HG03439 (cell line): ENCODE results near the gene GBA2.

Source experiments
- ATAC-seq: cut with Tn5 transposase; IDR thresholded peaks from one replicate; pipeline ENCODE4 v1.9.1; 2021; ENCODE audit warnings: mild to moderate bottlenecking, moderate library complexity; ENCODE audit not compliant: unreplicated experiment

Gene GBA2

DNA sequence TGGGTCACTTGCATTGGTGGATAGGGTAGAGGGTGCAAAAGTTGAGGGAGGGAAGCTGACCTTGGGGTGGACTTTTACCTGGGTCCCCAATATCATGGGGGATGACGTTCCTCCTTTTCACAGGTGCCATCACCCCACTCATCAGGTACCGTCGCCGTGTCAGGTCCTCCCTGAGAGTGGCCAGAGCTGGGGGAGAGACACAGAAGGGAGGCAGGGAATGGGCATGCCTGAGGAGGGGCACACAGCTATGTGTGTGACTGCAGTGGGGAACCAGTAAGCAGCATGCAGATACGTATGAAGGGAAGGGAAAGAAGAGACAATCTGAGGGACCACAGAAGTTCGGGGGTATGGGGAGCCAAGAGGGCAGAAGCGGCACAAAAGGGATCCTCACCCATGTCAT is 10.1 kb downstream of the GBA2 start:
- ATAC-seq = no peak

DNA sequence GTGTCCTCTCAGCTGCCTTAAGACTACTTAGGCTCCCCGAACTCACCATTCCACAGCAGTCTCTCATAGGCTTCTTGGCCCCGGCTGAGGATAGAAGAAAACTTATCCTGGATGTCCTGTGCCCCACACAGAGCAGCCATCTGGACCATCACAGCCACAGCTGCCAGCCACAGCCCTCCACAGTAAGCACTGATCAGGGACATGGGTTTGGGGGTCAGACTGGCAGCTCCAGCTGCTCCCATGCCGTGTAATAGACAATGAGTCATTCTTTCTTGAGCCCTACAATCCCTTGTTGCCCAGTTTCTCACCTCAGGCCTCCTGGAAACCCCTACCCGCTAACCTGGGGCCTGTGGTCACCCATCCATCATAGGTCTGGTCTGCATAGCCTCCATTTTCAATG is 10.8 kb downstream of the GBA2 start:
- ATAC-seq = no peak

DNA sequence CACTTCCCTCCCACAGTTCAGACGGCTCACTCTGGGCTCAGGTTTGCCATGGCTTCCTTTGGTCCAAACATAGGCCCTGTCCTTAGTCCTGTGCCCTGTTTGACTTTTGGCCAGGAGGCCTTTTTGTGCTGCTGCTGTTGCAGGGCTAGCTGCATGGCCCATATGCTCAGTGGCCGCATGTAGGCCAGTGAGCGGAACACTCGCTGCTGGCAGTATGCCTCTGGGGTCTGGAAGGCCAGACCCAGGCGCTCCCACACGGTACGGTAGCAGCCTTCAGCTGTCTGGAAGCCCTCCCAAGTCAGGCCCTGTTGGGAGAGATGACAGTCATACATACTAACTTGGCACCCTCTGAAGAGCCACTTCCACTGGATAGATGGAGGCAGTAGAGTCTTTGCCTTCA is 11.9 kb downstream of the GBA2 start:
- ATAC-seq = no peak

DNA sequence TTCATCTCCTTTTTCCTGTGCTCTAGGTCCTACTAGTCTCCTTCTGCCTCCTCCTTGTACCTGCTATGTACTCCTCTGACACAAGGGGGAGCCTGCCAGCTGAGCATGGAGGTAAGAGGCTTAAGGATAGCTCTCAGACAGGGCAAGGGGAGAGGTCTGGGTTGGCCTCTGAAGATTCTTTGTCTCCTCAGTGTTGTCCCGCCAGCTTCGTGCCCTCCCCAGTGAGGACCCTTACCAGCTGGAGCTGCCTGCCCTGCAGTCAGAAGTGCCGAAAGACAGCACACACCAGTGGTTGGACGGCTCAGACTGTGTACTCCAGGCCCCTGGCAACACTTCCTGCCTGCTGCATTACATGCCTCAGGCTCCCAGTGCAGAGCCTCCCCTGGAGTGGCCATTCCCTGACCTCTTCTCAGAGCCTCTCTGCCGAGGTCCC is 12.8 kb downstream of the GBA2 start:
- ATAC-seq = no peak

DNA sequence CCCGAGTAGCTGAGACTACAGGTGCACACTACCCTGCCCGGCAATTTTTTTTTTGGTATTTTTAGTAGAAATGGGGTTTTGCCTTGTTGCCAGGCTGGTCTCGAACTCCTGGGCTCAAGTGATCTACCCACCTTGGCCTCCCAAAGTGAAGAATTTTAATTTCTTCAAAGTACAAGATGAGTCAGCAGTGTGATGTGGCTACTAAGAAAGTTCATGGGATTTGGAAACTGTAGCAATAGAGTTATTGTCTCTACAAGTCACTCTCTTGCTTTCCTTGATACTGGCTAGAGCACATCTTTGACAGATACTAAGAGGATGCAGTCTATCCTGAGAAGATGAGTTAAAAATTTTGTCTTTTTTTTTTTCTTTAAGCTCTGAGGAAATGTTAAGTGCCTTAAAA is 14.9 kb downstream of the GBA2 start:
- ATAC-seq = no peak

DNA sequence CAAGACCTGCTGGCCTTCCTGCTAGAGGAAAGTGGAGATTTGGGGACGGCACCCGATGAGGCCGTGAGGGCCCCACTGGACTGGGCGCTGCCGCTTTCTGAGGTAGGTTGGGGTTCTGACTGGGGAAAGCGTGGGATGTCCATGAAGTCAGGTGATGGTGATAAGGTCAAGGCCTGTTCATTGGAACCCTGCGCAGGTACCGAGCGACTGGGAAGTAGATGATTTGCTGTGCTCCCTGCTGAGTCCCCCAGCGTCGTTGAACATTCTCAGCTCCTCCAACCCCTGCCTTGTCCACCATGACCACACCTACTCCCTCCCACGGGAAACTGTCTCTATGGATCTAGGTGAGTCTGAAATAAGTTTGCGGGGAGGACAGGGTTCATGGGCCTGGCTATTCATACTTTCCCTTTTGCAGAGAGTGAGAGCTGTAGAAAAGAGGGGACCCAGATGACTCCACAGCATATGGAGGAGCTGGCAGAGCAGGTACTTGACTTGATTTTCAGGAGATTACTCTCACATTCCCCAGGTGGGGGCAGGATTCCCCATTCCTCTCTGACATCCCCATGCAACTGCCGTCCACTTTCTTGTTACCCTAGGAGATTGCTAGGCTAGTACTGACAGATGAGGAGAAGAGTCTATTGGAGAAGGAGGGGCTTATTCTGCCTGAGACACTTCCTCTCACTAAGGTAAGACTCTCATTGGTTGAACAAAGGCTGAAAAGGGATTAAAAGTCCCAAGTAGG is 16.1 kb downstream of the GBA2 start:
- ATAC-seq = peak; percentile 9

DNA sequence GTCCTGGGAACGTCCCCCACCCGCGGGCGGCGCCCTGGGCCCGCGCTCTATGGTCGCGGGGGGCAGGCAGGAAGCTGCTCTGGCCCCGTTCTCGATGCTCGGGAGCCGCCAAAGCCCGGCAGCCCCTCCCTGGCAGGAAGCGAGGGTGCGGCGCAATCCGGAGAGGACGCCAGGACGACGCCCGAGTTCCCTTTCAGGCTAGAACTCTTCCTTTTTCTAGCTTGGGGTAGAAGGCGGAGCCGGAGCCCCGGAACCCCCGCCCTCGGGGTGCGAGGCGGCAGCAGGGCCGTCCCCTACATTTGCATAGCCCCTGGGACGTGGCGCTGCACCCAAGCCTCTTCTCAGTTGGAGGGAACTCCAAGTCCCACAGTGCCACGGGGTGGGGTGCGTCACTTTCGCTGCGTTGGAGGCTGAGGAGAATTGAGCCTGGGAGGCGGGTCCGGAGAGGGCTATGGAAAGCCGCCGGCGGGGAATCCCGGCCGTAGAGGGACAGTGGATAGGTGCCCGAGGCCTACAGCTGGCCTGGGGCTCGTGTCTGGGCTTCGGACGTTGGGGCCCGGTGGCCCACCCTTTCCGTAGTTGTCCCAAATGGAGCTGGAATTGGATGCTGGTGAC is 16.7 kb downstream of the GBA2 start, which contains the start of the genes CREB3 and TLN1:
TSS of gene CREB3 (plus strand) at position 482 of the 615 bp plus-strand sequence. CDS start at position 589, 107 bp downstream.
TSS of gene TLN1 (minus strand) at position 11 of the 615 bp plus-strand sequence. CDS start 6,501 bp downstream, outside the sequence.
- ATAC-seq = peak; percentile 84

DNA sequence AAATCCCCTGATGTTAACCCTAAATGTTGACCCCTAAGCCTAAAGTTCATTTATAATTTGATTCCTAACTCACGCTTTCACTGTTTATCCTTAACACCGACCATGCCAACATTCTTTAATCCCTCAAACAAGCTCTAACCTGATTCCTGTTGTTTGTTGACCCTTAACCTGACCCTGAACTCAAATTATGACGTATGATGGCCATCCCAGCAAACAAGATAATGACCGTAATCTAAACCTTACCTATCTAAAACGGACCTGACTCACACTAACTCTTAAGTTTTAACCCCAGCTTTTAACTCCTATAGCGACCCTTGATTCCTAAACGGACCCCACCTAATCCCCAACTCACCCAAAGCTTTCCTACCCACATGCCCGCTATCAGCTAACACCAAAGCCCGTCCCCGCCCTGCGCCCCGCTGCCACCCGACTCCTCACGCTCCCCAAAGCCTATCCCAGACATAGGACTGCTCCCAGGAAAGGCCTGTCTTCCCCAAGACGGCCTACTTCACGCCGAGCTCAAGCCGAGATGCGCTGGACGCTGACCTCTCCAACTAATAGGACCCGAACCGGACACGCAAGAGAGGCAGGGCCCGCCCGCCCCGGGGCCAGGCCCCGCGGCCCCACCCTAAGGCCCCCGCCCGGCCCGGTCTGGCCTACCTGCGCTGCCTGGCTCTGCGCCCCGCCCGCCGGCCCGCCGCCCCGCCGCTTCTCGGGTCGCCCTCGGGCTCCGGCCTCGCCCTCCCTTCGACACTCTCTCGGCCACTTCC is 17.4 kb downstream of the GBA2 start:
- no peak for ATAC-seq

DNA sequence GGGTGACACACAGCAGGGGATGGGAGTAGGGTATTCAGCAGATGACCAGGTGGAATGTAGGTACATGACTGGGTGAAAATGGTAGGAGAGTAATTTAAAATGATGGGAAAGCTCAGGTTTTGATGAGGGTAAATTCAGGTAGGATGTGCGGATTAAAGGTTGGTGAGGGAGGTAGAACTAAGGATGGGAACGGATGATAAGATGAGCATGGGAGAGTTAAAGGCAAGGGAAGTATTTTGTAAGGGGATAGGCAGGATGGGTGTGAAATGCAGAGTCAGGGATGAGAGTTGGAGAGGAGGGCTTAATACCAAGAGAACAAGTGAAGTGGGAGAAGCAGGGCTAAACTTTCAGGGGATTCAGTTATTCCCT is 18.6 kb downstream of the GBA2 start:
- ATAC-seq = no peak

DNA sequence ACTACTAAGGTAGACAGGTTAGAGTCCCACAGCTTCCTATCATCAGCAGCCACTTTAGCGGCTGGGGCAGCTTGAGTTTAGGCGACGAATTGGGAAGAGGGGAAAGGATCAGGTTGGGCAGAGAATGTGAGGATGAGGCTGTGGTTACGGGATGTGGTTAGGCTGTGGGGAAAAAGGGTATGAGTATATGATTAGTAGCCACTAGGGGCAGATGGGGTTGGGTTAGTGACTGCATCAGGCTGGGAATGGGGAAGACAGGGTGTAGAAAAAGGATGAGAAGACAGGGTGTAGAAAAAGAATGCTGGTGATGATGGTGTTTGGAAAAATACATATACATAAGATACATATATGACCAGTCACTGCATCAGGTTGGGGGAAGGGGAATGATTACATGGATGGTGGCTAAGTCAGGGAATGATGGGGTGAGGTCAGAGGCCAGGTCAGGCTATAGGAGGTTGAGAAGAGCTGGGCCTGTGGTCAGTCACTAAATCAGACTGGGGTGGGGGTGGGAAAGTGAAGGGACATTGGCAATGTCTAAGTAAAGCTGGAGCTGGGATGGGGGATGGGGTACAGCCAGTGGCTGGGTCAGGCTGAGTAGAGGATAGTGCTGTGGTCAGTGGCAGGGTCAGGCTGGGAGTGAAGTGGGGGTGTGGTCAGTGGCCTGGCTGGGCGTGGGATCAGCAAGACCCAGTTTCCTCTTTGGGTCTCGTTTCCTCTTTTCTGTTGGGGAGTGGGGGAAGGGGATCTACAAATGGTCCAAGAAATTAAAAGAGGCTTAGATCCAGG is 19.1 kb downstream of the GBA2 start:
- ATAC-seq = no peak

DNA sequence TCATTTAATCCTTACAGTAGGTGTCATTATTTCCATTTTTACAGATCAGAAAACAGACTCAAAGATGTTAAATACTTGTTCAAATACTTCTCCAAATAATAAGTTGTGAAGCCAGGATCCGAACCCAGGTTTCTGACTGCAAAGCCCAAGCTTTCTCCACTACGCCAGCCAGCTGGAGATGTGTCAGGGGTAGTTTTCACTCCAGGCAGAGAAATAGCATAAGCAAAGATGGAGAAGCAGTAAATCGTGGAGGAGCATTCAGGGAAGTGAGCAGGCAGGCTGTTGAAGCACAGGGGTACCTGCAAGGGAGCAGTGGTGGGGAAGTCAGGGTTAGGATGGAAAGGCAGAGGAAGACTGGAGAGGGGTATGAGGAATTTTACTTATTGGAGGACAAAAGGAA is 19.9 kb downstream of the GBA2 start:
- ATAC-seq = no peak

DNA sequence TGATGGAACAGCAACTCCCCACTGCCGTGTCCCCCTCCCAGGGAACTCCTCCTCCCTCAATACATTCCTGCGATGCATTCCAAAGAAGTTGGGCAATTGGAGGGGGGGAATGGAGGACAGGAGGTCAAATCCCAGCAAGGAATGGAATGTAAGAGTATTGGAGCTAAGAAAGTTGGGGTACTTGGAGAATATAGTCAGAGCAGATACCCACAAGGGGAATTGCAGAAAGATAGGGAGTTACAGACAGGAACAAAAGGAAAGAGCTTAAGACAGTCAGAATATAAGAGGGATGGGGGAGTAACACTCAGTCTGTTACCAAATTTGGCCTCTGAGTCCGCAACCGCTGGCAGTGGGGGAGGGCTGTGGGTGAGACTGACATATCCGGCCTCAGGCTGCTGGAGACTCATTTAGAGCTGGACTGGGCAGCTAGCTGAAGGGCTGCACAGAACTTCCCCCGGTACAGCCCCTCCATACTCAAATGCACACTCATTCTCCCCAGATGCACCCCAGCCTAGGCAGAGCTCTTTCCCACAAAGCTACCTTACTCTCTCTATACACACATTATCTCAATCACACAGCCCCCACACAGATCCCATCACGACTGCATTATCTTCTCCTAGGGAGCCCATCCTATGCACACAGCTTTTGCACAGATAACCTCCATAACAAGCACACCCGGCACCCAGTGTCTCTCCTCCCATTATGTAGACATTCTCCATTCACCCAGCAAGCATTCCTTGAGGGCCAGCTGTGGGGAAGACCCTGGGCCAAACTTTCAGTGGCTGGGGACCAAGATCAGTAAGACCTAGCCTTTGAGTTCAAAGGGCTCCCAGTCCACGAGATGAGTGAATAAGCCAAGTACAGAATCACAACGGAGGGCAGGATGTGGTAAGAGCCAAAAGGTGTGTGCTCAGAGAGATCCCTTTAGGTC is 20.7 kb downstream of the GBA2 start:
- ATAC-seq = no peak

DNA sequence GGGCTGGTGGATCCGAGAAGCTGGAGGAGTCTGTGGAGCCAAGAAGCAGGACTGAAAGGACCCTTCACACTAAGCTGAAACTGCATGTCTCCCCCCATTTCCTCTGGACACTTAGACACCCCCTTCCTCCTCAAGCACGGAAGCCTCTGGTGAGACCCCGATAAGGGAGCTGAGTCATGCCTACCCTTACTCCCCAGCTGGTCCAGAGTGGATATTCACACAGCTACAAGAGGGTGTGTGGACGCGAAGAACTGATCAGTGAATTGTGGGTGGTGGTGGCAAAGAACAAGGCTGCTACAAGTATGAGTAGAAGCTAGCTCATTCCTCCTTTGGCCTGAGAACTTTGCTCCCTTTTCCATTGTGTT is 21.4 kb downstream of the GBA2 start:
- ATAC-seq = no peak

DNA sequence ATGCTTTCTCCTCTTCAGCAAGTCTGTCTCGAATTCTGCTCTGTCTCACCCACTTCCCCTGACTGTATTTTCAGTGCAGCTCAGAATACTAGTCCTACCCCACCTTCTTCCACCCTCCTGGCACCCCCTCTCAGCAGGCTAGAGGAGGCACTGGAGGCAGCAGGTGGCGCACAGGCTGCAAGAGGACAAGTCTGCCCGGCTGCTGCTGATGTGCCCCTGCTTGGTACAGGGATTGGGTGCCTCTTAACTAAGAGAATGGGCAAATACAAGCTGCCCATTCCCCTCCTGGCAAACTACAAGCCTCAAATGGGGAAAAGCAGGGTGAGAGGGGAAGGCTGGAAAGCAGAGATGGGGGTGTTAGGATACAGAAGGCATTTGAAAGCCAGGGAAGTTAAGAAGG is 22.1 kb downstream of the GBA2 start:
- no peak for ATAC-seq

DNA sequence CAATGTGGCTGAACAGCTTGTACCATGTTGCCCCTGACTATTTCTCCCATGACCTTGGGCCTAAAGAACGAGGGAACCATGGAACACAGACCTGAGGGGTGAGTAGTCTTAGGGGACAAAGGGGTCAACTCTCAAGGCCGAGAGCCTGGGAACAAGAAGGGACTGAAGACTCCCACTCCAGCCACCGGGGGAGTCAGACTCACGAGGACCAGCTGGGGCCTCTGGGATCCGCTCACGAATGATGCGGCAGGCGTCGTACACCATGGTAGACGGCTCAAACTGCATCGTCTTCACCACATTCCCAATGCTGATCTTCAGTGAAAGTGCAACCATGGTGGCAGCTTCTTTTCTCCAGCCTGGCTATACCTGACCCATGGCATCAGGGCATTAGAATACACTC is 23.7 kb downstream of the GBA2 start:
- no peak for ATAC-seq

DNA sequence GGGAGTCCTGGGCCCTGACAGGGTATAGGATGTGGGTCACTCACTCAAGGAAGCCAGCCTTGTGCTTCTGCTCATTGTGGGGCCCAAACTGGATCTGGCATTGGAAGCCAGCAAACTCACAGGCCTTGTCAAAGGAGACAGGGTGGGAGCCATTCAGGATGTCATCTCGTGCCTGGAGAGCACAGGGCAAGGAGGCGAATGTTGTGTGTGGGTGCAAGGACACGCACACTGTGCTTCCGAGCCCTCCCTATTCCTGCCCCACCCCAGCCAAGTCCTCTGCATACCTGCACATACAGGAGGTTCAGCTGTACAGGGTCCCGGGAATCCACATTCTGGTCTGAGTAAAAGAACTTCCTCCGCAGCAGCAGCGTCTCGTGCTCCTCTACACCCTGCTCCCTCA is 25.1 kb downstream of the GBA2 start:
- no peak for ATAC-seq

DNA sequence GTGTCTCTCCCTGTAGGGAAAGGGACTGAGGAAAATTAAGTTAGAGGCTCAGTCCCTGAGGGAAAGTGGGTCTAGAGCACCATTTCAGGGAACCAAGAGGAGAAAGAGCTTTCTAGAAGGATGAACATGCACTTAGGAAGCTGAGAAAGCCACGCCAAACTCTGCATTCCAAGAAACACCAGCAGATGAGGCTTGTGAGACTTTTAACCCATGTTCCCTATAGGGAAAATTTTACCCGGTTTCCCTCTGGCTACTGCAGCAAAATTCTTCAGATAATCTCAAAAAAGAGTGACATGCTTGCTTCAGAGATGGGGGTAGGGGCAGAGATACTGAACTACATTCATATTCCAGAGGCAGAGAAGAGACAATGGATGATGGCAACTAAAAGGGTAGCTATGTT is 25.6 kb downstream of the GBA2 start:
- ATAC-seq = no peak

DNA sequence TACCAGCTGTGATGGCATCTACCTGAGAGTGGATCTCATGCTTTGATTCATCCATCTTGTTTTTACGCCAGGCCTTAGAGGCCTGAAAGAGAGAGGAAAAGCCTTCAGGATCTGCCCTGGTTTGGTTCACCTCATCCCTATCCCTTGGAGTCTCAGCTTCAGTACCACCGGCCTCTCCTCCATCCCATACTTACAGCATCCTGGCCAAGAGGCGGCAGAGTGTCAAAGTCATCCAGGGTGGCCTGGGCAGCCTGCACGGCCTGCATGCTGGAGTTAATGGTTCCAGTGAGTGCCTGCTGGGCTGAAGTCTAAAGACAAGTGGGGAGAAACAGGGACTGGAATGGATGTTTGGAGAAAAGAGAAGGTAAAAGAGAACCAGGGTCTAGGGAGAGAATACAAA is 29.5 kb downstream of the GBA2 start:
- ATAC-seq = no peak

DNA sequence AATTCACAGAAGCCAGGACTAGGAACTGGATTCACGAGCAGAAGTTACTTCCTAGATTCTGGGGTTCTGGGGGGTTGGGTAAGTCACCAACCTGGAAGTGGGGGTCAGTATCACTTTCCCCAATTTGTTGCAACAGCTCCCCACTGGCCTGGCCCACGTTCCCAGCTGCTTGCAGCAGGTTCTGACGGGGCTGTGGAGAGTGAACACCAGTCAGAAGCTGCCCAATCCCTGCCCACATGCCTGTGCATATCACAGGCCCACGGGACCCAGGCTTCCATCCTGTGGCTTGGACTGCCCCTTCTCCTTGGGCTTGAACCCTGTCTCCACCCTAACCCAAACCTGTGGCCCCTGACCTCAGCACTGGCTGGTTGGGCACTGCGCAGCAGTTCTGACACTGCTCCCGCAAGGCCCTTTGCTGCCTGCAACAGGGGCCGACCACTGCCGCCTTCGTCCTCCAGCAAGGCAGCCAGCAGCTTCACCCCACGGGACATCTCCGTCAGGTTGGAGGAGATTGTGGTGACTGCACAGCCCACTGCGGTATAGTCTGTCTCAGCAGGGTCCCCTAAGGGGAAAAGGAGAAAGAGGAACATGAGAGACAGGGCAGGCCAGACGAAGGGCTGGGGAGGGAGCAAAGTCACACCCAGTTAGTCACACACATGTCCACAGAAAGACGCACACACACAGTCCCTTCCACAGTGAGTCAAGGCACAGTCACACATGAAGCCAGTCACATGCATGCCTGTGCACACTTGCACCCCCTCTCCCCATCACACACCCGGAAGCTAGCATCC is 30.1 kb downstream of the GBA2 start:
- ATAC-seq = no peak
